Progenitor cell of endocrine pancreas (in vitro differentiated cells): ENCODE results near the gene BRIP1. TPM values are rescaled to one million over a fixed set of nuclear protein-coding genes. Genes with fewer than 3 reads are reported as not detected.

Experiments used
- DNase-seq: peaks from one replicate; pipeline ENCODE4 v3.0.0; 2021; ENCODE audit warnings: low spot score; ENCODE audit not compliant: unreplicated experiment
- H3K27ac Mint-ChIP-seq: 2 replicates; pipeline ENCODE4 v1.8.0; 2021; ENCODE audit warnings: mild to moderate bottlenecking, moderate library complexity, mixed read lengths
- H3K27me3 Mint-ChIP-seq: 2 replicates; pipeline ENCODE4 v1.8.0; 2021; ENCODE audit warnings: mixed read lengths
- H3K36me3 Mint-ChIP-seq: 2 replicates; pipeline ENCODE4 v1.8.0; 2022; ENCODE audit warnings: mixed read lengths; ENCODE audit not compliant: insufficient read depth
- H3K4me1 Mint-ChIP-seq: 2 replicates; pipeline ENCODE4 v1.8.0; 2021; ENCODE audit warnings: low read depth, mixed read lengths
- H3K4me3 Mint-ChIP-seq: 2 replicates; pipeline ENCODE4 v1.8.0; 2021; ENCODE audit warnings: low read depth, mild to moderate bottlenecking, moderate library complexity, mixed read lengths
- H3K9me3 Mint-ChIP-seq: 2 replicates; pipeline ENCODE4 v1.8.0; 2021; ENCODE audit warnings: low read depth, mixed read lengths
- CTCF ChIP-seq: fragments of 200-600 bp; sonication (generic); IDR thresholded peaks from one replicate; pipeline ENCODE4 v1.5.0; 2021; ENCODE audit warnings: antibody characterized with exemption, mild to moderate bottlenecking; ENCODE audit not compliant: unreplicated experiment
- total RNA-seq: library from RNA; stranded (reverse); gene quantifications from 2 replicates; pipeline ENCODE4 v1.2.1, GENCODE V29; 2021

BRIP1 gene
- total RNA-seq, 1 donor from 2014 or later: 13.5 TPM

- TF ChIP-seq CTCF: no peak
- no peak for DNase-seq
- Mint-ChIP-seq H3K4me1 (peaks cover 5% of the 10 kb centered on the region), H3K27ac (peak overlapping the region; percentile 11), H3K27me3 (no peaks in the 10 kb centered on the region), H3K4me3 (no peak overlapping the region), H3K36me3 (peaks cover 37% of the 10 kb centered on the region), H3K9me3 (peaks cover 19% of the 10 kb centered on the region)
Measured at GRCh38 chr17:61770043-61770442, 93.3 kb downstream of the BRIP1 start.

- Mint-ChIP-seq H3K27ac (no peak overlapping the region), H3K36me3 (peaks cover 36% of the 10 kb centered on the region)
Measured at GRCh38 chr17:61768405-61768804, 94.9 kb downstream of the BRIP1 start.

GRCh38 chr17:61766520-61766919 is 96.8 kb downstream of the BRIP1 start:
- peaks cover 46% of the 10 kb centered on the region for H3K36me3 Mint-ChIP-seq
- no peak overlapping the region for H3K4me3 Mint-ChIP-seq
- H3K9me3 Mint-ChIP-seq: peaks cover 37% of the 10 kb centered on the region
- H3K4me1 Mint-ChIP-seq: peaks cover 5% of the 10 kb centered on the region
- no peak for TF ChIP-seq CTCF
- no peak overlapping the region for H3K27ac Mint-ChIP-seq
- no peaks in the 10 kb centered on the region for H3K27me3 Mint-ChIP-seq
- DNase-seq: no peak

More at GRCh38 chr17:61768405-61768804, 94.9 kb downstream of the BRIP1 start:
- no peak for TF ChIP-seq CTCF
- H3K27me3 Mint-ChIP-seq: no peaks in the 10 kb centered on the region
- DNase-seq: no peak
- H3K4me3 Mint-ChIP-seq: no peak overlapping the region
- peaks cover 22% of the 10 kb centered on the region for H3K9me3 Mint-ChIP-seq
- H3K4me1 Mint-ChIP-seq: peaks cover 5% of the 10 kb centered on the region

- no peak for TF ChIP-seq CTCF
- H3K27me3 Mint-ChIP-seq: no peaks in the 10 kb centered on the region
- peaks cover 36% of the 10 kb centered on the region for H3K36me3 Mint-ChIP-seq
- no peak overlapping the region for H3K4me3 Mint-ChIP-seq
- H3K4me1 Mint-ChIP-seq: peaks cover 2% of the 10 kb centered on the region
- no peak overlapping the region for H3K27ac Mint-ChIP-seq
- no peak for DNase-seq
- peaks cover 28% of the 10 kb centered on the region for H3K9me3 Mint-ChIP-seq
Measured at GRCh38 chr17:61764846-61765245, 98.5 kb downstream of the BRIP1 start.

- no peak overlapping the region for H3K4me3 Mint-ChIP-seq
- peaks cover 27% of the 10 kb centered on the region for H3K9me3 Mint-ChIP-seq
- H3K27me3 Mint-ChIP-seq: no peaks in the 10 kb centered on the region
- H3K4me1 Mint-ChIP-seq: no peaks in the 10 kb centered on the region
- H3K27ac Mint-ChIP-seq: no peak overlapping the region
- no peak for DNase-seq
- peaks cover 31% of the 10 kb centered on the region for H3K36me3 Mint-ChIP-seq
- TF ChIP-seq CTCF: no peak
Measured at GRCh38 chr17:61761827-61762226, 101.5 kb downstream of the BRIP1 start.
